CD4-positive, alpha-beta T cell treated with Interleukin-21 for 1 hour (primary cell): ENCODE data around the gene CCDC92B.
"Not testable (repeated sequence)": the region's sequence is repeated elsewhere in the genome, so short reads cannot be mapped to it uniquely, and the experiment has no call there.

Experiments used
- DNase-seq: peaks from one replicate; pipeline ENCODE4 v3.0.0-alpha.2; 2020

The CCDC92B gene

DNA sequence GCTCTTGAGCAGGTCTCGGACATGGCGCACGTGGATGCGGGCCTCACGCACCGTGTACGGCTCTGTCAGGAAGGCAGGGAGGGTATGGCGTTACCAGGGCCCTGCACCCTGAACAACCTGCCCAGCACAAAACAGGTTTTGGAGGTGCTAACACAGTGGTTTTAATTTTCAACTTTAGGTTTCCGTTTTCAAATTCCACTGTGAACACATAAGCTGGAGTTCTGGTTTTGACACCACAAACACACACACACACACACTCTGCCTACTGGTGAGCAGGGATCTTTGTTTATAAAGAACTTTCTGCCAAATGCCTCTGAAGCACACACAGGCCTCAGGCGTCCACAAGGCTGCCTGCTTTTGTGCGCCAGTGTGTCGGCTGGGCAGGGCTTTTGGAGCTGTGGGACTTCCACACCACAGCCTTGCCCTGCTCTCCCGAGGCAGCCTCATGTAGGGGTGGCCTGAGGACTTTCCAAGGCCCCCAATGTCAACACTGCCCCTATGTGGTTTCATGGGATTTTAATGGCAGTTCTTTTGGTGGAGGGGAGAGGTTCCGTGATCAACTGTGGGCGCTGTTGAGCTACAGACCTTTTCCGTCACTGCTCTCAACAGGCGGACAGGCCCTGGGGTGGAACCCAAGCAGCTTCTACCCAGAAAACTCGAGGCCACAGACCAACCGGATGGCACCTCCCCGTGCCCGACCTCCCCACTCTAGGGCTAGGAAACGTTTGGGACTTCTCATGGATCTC is 47.3 kb downstream of the CCDC92B start:
- DNase-seq, result no peak

DNA sequence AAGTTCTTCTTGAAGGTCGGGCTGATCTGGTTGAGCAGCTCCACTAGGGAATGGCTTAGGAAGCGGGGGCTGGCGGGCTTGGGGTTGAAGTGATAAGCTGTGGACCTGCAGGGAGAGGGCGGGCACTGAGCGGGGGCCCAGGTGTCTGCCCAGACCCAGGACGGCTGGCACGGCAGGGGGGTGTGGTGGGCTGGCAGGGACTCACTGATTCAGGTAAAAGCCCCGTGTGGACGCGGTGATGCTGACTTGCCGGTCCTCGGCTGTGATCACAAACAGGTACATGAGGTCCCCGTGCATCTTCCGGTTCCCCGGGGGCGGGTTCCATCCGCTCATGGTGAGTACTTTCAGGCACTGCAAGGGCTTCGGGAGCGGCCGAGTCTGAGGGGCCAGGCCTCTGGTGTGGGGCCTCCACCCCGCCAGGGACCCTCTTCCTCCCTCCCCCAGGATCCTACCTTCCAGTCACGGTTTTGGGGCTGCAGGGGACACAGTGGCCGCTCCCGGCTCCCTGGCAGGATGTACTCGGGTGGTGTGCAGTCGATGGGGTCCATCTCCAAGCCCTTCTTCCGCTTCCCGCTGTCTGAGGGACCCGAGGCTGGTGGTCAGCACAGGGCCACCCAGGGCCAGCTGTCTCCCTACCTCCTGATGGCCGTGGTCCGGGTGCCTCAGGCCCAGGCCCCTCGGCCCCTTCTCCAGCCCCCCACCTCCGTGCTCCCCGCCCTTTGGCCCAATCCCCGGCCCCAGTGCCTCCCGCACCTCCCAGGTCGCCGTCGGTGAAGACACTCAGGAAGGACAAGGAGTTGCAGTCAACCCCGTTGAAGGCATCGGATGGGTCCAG is 48.1 kb downstream of the CCDC92B start:
- DNase-seq, result no peak

GRCh38 chr17:2700491-2701141 is 48.8 kb downstream of the CCDC92B start:
- DNase-seq, result no peak

- no peak for DNase-seq
Measured at GRCh38 chr17:2700030-2700490, 49.4 kb downstream of the CCDC92B start.

DNA sequence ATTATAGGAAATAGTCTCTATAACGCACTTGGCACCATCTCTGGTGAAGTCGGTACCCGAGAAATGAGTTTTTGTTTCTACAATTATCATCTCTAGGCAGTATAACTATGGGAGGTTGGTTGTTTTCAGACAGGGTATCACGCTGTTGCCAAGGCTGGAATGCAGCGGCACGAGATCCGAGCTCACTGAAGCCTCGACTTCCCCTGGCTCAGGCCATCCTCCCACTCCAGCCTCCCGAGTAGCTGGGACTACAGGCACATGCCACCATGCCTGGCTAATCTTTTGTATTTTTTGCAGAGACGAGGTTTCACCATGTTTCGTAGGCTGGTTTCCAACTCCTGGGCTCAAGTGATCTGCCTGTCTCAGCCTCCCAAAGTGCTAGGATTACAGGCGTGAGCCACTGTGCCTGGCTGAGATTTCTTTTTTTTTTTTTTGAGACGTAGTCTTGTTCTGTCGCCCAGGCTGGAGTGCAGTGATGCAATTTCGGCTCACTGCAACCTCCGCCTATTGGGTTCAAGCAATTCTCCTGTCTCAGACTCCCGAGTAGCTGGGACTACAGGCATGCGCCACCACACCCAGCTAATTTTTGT is 50.1 kb downstream of the CCDC92B start:
- DNase-seq, result not testable (repeated sequence)

GRCh38 chr17:2697611-2698162 is 51.8 kb downstream of the CCDC92B start:
- DNase-seq, result no peak

- DNase-seq, result no peak
Measured at GRCh38 chr17:2695961-2696760, 53.3 kb downstream of the CCDC92B start.

- DNase-seq, result no peak
Measured at GRCh38 chr17:2695243-2695960, 54.0 kb downstream of the CCDC92B start.

DNA sequence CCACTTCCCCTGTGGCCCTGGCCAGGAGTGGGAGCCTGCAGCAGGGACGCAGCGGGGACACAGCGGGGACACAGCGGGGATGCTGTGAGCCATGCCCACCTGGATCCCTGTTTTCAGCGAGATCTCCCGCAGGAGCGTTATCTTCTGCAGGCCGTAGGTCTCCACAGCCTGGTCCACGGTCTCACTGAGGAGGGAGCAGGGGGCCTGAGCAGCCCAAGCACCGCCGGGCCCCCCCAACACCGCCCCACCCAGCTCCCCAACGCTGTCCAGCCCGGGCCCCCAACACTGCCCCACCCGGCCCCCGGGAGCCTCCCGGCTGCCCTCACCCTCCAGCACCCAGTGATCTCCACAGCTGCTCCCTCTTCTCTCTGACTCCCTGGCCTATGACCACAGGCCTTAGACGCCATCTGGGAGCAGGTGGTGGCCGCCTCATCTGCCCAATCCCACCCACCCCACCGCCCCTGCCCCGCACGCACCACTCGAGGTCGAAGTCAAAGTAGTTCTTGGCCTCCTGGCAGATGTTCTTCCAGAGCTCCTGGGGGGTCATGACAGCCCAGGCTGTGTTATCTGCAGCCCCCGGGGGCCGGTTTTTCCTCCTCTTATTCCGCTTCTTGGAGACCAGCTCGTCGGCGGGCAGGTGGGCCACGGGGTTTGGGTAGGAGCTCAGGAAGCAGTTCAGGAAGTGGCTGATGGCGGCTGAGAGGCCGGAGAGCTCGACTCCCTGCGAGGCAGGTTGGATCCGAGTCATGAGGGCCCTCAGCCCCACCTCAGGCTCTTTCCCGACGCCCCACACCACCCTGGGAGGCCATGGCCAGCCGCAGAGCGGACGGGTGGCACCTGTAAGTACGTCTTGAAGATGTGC is 54.8 kb downstream of the CCDC92B start:
- no peak for DNase-seq

- DNase-seq, result no peak
Measured at GRCh38 chr17:2693561-2694380, 55.7 kb downstream of the CCDC92B start.

DNA sequence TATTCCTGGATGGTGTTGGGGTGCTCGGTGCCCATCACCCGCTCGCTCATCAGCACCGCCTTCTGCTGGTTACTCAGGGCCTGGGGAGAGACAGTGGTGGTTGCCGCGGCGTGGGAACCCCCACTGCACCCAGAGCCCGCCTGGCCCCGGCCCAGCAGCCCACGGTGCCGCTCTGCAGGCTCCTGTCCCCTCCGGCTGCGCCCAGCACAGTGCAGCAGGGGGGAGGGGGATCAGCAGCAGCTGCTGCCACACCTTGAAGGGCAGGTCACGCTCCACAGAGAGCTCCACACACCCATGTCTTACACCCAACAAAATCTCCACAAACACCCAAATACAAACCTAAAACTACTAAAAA is 56.7 kb downstream of the CCDC92B start:
- no peak for DNase-seq

DNA sequence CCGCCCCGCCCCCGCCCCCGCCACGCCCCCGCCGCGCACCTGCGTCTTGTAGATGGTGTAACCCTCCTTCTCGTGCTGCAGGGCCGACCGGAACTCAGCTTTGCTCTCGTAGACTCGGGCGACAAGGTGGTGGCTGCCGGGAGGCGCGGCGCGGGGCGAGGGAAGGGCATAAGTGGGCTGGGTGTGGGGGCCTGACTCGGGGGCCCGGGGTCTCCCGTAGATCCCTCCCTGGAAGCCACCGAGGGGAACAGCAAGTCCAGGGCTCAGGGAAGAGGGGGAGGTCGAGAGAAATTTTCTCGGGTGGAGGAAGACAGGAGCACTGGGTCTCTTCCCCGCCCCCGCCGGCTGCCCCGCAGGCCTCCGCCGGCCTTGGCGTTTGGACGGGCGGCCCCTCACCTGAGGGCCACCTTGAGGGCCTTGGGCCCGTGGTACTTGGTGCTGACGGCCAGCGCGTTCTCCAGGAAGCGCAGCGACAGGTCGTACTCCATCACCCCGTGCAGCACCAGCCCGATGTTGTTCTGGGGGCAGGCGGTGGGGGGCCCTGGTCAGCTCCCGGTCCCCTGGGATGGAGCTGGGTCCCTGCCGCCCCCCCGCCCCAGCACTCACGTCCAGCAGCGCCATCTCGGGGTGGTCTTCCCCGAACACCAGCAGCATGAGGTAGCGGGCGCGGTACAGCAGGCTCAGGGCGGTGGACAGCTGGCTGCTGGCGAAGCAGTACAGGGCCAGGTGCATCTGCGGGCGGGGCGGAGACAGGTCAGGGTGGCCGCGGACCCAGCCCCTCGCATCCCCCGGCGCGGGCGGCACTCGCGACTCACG is 57.3 kb downstream of the CCDC92B start:
- no peak for DNase-seq

DNA sequence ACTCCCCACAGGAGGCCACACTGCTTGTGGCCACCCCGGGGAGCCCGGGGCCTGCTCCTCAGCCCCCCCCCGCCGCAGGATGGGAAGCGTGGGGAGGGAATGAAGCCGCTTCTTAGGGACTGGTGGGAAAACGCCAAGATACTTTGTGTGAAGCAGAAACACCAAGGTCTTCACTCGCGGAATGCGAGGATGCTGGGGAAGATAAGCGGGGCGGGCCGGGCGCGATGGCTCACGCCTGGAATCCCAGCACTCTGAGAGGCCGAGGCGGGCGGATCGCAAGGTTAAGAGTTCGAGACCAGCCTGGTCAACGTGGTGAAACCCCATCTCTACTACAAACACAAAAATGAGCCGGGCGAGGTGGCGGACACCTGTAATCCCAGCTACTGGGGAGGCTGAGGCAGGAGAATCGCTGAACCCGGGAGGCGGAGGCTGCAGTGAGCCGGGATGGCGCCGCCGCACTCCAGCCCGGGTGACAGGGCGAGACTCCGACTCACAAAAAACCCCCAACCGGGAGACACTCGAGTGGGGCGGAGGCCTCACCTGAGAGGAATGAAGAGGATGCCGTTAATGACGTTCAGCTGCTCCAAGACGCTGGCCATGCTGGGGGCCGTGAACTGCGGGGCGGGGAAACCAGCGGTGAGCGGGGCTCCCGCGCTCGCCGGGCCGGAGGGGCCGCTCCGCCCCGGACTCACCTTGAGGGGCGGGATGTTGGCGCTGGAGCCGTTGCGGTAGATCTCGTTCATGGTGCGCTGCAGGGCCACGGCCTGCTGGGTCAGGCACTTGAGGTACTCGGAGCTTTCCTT is 58.2 kb downstream of the CCDC92B start:
- DNase-seq, result no peak

GRCh38 chr17:2690165-2691068 is 59.0 kb downstream of the CCDC92B start:
- no peak for DNase-seq

GRCh38 chr17:2689411-2690164 is 59.9 kb downstream of the CCDC92B start:
- DNase-seq, result peak; percentile 56
